Activated CD8-positive, alpha-beta T cell treated with anti-CD3 and anti-CD28 coated beads for 36 hours (primary cell): Measurements from ENCODE around the gene MEP1A. TPM values are rescaled to one million over a fixed set of nuclear protein-coding genes. Genes with fewer than 3 reads are reported as not detected.
"Not testable (repeated sequence)": the region's sequence is repeated elsewhere in the genome, so short reads cannot be mapped to it uniquely, and the experiment has no call there.

Source experiments
- ATAC-seq: fragments of 200-7000 bp; cut with Tn5 transposase; one replicate; pipeline ENCODE4 v1.10.0; 2021; ENCODE audit warnings: mild to moderate bottlenecking, moderate library complexity
- CTCF ChIA-PET: fragments of 350-600 bp; sonication (Branson Sonifier 250); formaldehyde crosslinking; loops from one replicate; lab custom pipeline; 2021; ENCODE audit warnings: antibody characterized with exemption; lab: Charles Lee
- POLR2A ChIA-PET: fragments of 350-600 bp; sonication (Branson Sonifier 250); formaldehyde crosslinking; loops from one replicate; lab custom pipeline; 2021; ENCODE audit warnings: antibody characterized with exemption; lab: Charles Lee
- DNase-seq: peaks from one replicate; pipeline ENCODE4 v3.0.0-alpha.2; 2020
- H3K27ac Mint-ChIP-seq: one replicate; pipeline ENCODE4 v1.8.0; 2021; ENCODE audit warnings: mild to moderate bottlenecking, mixed read lengths
- H3K27me3 Mint-ChIP-seq: one replicate; pipeline ENCODE4 v1.8.0; 2021; ENCODE audit warnings: mixed read lengths
- H3K36me3 Mint-ChIP-seq: one replicate; pipeline ENCODE4 v1.8.0; 2021; ENCODE audit warnings: low read depth, mixed read lengths
- H3K4me1 Mint-ChIP-seq: one replicate; pipeline ENCODE4 v1.8.0; 2021; ENCODE audit warnings: low read depth, mixed read lengths
- H3K4me3 Mint-ChIP-seq: one replicate; pipeline ENCODE4 v1.8.0; 2021; ENCODE audit warnings: mild to moderate bottlenecking, moderate library complexity, mixed read lengths
- H3K9me3 Mint-ChIP-seq: one replicate; pipeline ENCODE4 v1.8.0; 2021; ENCODE audit warnings: mixed read lengths
- CTCF ChIP-seq: fragments of 200-600 bp; IDR thresholded peaks from one replicate; pipeline ENCODE4 v1.8.0; 2022; ENCODE audit warnings: antibody characterized with exemption, mild to moderate bottlenecking
- intact Hi-C: fragments of 100-400 bp; cut with micrococcal nuclease; formaldehyde crosslinking; loops from one replicate; pipeline ENCODE4 v1.10.0; 2022
- total RNA-seq, 2 experiments: library from RNA; stranded (reverse); gene quantifications; one replicate each; pipeline ENCODE4 v1.2.3, GENCODE V29; 2021

Gene MEP1A
- total RNA-seq, 2 experiments from 2014 or later = not detected

GRCh38 chr6:46828939-46829338 is 35.8 kb downstream of the MEP1A start:
- Mint-ChIP-seq H3K27ac (no peak overlapping the region), H3K36me3 (no peaks in the 10 kb centered on the region), H3K4me3 (no peak overlapping the region), H3K4me1 (no peaks in the 10 kb centered on the region), H3K9me3 (no peaks in the 10 kb centered on the region), H3K27me3 (peaks cover 3% of the 10 kb centered on the region)
- ATAC-seq (no peak), DNase-seq (no peak)
- intact Hi-C loops = no loop called here
- POLR2A ChIA-PET = no interaction called here
- no peak for TF ChIP-seq CTCF
- CTCF ChIA-PET = no interaction called here

- DNase-seq (no peak), ATAC-seq (no peak)
- Mint-ChIP-seq H3K4me1 (no peaks in the 10 kb centered on the region), H3K4me3 (no peak overlapping the region), H3K27ac (no peak overlapping the region), H3K36me3 (no peaks in the 10 kb centered on the region), H3K9me3 (no peaks in the 10 kb centered on the region), H3K27me3 (no peaks in the 10 kb centered on the region)
- ChIA-PET POLR2A (no interaction called here), CTCF (no interaction called here)
- intact Hi-C loops = no loop called here
- no peak for TF ChIP-seq CTCF
These were observed 39.6 kb downstream of the MEP1A start for GRCh38 chr6:46832816-46833215.

GRCh38 chr6:46834257-46834916 is 41.2 kb downstream of the MEP1A start:
- ATAC-seq, POLR2A ChIA-PET, DNase-seq, H3K4me3 Mint-ChIP-seq, H3K4me1 Mint-ChIP-seq, H3K36me3 Mint-ChIP-seq, H3K27ac Mint-ChIP-seq, intact Hi-C loops, H3K9me3 Mint-ChIP-seq, H3K27me3 Mint-ChIP-seq: not testable (repeated sequence)
- CTCF ChIA-PET = interaction anchor here (2.0 kb wide), 1 partner anchor 14 kb away, joined by 7 read pairs; no protein-coding TSS in a partner anchor

- H3K9me3 Mint-ChIP-seq, H3K4me1 Mint-ChIP-seq, H3K27me3 Mint-ChIP-seq, H3K36me3 Mint-ChIP-seq, ATAC-seq, H3K27ac Mint-ChIP-seq, H3K4me3 Mint-ChIP-seq, DNase-seq, intact Hi-C loops, POLR2A ChIA-PET: not testable (repeated sequence)
- CTCF ChIA-PET = interaction anchor here (2.0 kb wide), 1 partner anchor 14 kb away, joined by 7 read pairs; no protein-coding TSS in a partner anchor
These were observed 41.8 kb downstream of the MEP1A start for GRCh38 chr6:46834991-46835390.

GRCh38 chr6:46838033-46838432 is 44.8 kb downstream of the MEP1A start:
- Mint-ChIP-seq H3K27me3 (no peaks in the 10 kb centered on the region), H3K9me3 (peaks cover 12% of the 10 kb centered on the region), H3K27ac (no peak overlapping the region), H3K4me3 (no peak overlapping the region), H3K36me3 (no peaks in the 10 kb centered on the region), H3K4me1 (no peaks in the 10 kb centered on the region)
- intact Hi-C loops = no loop called here
- ChIA-PET CTCF (no interaction called here), POLR2A (no interaction called here)
- TF ChIP-seq CTCF = no peak
- ATAC-seq (no peak), DNase-seq (no peak)

GRCh38 chr6:46842252-46842846 is 49.2 kb downstream of the MEP1A start:
- H3K4me1 Mint-ChIP-seq, H3K27me3 Mint-ChIP-seq, H3K36me3 Mint-ChIP-seq, POLR2A ChIA-PET, CTCF ChIA-PET, H3K27ac Mint-ChIP-seq, ATAC-seq, intact Hi-C loops, H3K4me3 Mint-ChIP-seq, DNase-seq: not testable (repeated sequence)
- H3K9me3 Mint-ChIP-seq = peaks cover 13% of the 10 kb centered on the region
